ENCODE results near the gene RAI1. TPM values are rescaled to one million over a fixed set of nuclear protein-coding genes. Genes with fewer than 3 reads are reported as not detected.

RAI1 gene
- total RNA-seq, 1 donor = 9.1 TPM

DNA sequence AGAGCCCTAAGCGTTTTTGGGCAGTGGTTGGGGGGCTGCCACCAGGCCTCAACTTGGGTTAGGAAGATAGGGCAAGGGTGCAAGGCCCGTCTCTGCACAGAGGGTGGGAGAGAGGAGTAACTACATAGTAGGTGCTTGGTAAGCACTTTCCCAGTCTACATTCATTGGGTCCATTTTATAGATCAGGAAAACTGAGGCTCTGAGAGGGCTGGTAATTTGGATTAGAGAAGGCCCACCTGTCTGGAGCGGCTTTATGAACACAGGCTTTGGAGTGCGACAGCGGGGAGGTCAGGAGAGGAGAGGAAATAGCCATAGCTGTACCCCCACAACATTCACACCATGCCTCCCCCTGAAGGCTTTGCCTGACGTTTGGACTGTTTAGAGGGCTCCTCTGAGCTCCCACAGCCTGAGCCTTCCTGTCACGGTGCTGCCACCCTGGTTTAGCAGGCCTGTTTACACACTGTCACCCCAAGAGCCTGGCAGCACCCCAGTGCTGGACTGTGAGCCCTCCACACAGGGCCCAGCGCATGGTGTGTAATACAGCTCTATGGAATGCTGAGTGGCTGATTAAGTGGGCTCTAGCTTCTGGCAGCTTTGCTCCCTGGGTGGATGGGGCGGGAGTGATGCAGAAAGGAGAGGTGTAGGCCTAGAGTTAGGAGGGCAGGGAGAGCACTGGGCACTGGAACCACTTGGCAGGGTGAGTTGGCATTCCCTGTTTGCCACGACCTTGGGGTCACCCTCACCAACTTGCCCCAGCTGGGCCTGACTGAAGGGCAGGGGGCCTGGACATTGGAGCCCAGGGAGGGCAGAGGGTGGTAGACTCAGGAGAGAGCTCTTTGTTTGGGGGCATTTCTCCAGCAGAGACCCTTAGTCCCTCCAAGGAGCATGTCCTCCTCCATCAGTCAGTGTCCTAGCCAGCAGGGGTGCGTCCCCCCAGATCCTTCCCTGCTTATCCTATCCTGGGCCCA lies 73.7 kb downstream of the RAI1 start:
- TF ChIP-seq, protein P1, sequence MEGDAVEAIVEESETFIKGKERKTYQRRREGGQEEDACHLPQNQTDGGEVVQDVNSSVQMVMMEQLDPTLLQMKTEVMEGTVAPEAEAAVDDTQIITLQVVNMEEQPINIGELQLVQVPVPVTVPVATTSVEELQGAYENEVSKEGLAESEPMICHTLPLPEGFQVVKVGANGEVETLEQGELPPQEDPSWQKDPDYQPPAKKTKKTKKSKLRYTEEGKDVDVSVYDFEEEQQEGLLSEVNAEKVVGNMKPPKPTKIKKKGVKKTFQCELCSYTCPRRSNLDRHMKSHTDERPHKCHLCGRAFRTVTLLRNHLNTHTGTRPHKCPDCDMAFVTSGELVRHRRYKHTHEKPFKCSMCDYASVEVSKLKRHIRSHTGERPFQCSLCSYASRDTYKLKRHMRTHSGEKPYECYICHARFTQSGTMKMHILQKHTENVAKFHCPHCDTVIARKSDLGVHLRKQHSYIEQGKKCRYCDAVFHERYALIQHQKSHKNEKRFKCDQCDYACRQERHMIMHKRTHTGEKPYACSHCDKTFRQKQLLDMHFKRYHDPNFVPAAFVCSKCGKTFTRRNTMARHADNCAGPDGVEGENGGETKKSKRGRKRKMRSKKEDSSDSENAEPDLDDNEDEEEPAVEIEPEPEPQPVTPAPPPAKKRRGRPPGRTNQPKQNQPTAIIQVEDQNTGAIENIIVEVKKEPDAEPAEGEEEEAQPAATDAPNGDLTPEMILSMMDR (IDR thresholded peaks at IDR 0.05; ENCODE audit: insufficient read depth, low read length) = no peak
- no peak overlapping the region for H3K4me3 ChIP-seq (ENCODE audit: low read depth, low read length)
- no peak for DNase-seq (ENCODE audit: low read depth)

DNA sequence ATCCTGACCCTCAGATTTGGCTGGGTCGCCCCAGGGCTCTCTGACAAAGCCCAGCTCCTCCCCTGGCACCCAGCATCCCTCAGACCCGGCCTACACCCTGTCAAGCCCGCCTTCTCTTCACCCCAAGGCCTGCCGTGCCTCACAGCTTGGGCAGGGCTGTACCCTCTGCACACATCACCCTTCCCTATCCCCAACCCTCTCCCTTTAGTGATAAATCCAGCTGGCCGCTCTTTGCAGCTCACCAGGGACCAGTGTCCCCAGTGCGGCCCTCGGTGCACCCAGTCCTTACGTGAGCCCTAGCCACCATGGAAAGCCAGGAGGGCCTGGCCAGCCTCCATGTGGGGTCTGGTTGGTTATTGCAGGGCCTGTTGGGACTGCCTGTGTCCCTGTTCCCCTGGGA lies 74.5 kb downstream of the RAI1 start:
- H3K4me3 ChIP-seq (ENCODE audit: low read depth, low read length) = no peak overlapping the region
- DNase-seq (ENCODE audit: low read depth) = no peak
- TF ChIP-seq, protein P1 (IDR thresholded peaks at IDR 0.05; ENCODE audit: insufficient read depth, low read length) = no peak

DNA sequence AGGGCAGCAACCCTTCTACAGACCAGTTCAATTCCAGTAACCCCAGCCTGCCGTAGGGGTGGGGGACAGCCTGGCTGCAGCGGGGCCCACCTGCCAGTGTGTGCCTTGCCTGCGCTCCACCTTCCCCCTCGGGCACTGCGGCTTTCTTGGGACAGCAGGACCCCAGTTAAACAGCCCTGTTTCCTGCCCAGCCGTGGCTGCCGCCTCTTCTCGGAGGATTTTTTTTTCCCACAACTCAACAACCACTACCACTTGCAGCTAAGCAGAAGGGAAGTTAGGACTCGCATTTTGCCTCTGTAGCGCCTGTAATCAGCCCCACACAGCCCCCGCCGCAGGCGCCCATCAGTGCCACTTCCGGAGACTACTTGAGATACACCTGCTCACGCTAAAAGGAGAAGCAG lies 76.1 kb downstream of the RAI1 start:
- no peak for DNase-seq (ENCODE audit: low read depth)
- no peak overlapping the region for H3K4me3 ChIP-seq (ENCODE audit: low read depth, low read length)
- TF ChIP-seq, protein P1 (IDR thresholded peaks at IDR 0.05; ENCODE audit: insufficient read depth, low read length) = no peak

DNA sequence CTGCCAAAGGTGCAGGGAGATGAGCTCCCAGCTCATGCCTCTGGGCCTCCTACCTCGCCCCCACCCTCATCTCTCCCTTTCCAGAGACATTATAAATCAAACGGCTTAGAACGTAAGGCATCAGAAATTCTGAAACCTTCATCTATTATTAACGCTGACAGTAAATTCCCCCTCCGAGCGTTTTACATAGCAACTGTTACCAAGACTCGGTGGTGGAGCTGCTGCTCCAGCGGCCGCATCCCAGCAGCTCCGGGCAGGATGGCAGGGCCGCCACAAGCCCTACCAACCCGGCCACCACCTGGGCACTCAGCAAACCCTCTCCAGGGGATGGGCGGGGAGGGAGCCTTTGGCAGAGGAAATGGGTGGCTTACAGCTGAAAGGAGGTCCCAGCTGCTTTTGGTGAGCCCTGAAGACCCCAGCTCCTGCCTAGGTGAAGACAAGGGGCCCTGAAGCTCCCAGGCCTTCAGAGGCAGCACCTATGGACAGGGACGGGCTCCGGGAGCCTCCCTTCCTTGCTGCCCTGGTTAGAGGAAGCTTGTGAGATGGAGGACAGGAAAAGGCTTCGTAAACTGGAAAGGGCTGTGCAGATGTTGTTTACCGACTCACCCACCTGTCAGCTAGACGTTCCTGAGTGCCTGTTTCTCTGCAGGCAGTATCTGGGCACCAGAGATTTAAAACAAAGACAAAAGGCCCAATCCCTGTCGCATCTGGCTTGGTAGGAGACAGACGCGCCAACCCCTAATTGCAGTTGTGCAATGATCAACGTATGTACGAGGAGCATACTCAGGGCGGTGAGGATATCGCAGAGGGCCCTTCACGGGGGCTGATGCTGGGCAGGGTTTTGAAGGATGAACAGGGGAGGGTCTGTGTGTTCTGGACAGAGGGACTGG lies 76.9 kb downstream of the RAI1 start:
- no peak overlapping the region for H3K4me3 ChIP-seq (ENCODE audit: low read depth, low read length)
- TF ChIP-seq, protein P1 (IDR thresholded peaks at IDR 0.05; ENCODE audit: insufficient read depth, low read length) = no peak

DNA sequence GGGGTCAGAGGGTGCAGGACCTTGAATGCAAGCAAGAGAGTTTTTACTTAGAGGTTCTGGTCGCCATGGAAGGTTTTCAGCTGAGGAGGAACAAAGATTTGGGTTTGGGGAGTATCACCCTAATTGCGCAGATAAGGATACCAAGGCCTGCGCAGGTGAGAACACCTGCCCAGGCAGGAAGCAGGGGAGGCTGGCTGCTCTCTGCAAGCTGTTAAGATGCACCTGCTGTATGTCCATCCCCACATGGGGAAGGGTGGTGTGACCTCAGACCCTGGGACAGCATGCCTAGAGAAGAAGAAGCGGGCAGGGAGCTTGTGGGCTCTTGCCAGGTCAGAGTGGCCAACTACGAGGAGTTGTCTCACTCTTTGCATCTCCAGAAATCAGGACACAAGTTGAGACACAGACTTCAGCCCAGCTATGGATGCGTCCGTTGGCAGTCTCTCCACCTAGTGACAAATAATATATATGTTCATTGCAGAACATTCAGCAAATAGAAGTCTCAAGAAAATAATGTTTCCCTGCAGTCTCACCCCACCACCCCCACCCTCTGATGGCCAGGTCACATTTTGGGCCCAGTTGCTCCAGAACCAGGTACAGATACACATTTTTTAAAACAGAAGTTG lies 77.8 kb downstream of the RAI1 start:
- no peak for DNase-seq (ENCODE audit: low read depth)
- no peak overlapping the region for H3K4me3 ChIP-seq (ENCODE audit: low read depth, low read length)
- TF ChIP-seq, protein P1 (IDR thresholded peaks at IDR 0.05; ENCODE audit: insufficient read depth, low read length) = no peak

More for the DNA sequence above, 76.9 kb downstream of the RAI1 start:
- no peak for DNase-seq (ENCODE audit: low read depth)

DNA sequence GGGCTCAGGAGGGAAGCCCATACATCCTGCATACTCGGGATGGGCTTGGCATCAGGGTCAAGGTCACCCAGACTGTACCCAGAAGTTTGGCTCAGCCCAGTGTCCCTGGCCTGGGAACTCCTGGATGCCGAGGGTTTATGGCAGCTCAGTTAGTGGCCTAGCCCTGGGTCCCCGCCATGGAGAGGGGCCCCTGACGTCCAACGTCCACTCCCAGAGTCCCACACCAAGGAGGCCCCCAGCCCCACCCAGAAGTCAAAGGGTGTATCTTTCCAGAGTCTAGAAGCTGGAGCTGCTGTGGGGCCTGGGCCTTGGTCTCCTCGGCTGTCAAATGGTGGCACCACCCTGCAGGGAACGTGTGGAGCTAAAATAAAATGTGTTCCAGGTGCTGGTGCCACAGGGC lies 79.1 kb downstream of the RAI1 start:
- H3K4me3 ChIP-seq (ENCODE audit: low read depth, low read length) = no peak overlapping the region
- TF ChIP-seq, protein P1 (IDR thresholded peaks at IDR 0.05; ENCODE audit: insufficient read depth, low read length) = no peak
- no peak for DNase-seq (ENCODE audit: low read depth)

All from fibroblast of the aortic adventitia (primary cell).